Esophagus muscularis mucosa (tissue), 4 donors: ENCODE data around the gene INTS15. TPM values are rescaled to one million over a fixed set of nuclear protein-coding genes. Genes with fewer than 3 reads are reported as not detected.

Experiments used
- DNase-seq: peaks from one replicate; pipeline ENCODE4 v3.0.0-alpha.2; 2017; ENCODE audit errors: extremely low spot score
- H3K27ac ChIP-seq, 4 donors: fragments of 200-600 bp; sonication (generic); replicated peaks in 1 of 4; 1 replicate in 3 of 4; 2 replicates in 1 of 4; pipeline ENCODE4 v1.5.1; 2016 to 2019; ENCODE audit warnings: mild to moderate bottlenecking in 1 of 4
- H3K27me3 ChIP-seq, 4 donors: fragments of 200-600 bp; sonication (generic); one replicate each; pipeline versions ENCODE4 v1.5.1 to v1.6.0; 2016 to 2019
- H3K36me3 ChIP-seq, 4 donors: fragments of 200-600 bp; sonication (generic); one replicate each; pipeline ENCODE4 v1.5.1; 2016 to 2019
- H3K4me1 ChIP-seq, 4 donors: fragments of 200-600 bp; sonication (generic); one replicate each; pipeline ENCODE4 v1.5.1; 2016 to 2019
- H3K4me3 ChIP-seq, 4 donors: fragments of 200-600 bp; sonication (generic); 1 replicate in 2 of 4; 2 replicates in 2 of 4; pipeline ENCODE4 v1.5.1; 2016 to 2019; ENCODE audit warnings: mild to moderate bottlenecking in 4 of 4, moderate library complexity in 1 of 4
- H3K9me3 ChIP-seq, 4 donors: fragments of 200-600 bp; sonication (generic); 1 replicate in 3 of 4; 2 replicates in 1 of 4; pipeline ENCODE4 v1.5.1; 2016 to 2019
- CTCF ChIP-seq, 3 experiments: fragments of 200-600 bp in 2 of 3; fragments of 450-650 bp in 1 of 3; sonication (generic) in 2 of 3; IDR thresholded peaks; one replicate each; pipeline ENCODE4 v1.5.1; 2017 to 2019; ENCODE audit warnings: antibody characterized with exemption in 3 of 3, mild to moderate bottlenecking in 2 of 3, moderate library complexity in 1 of 3
- EP300 ChIP-seq: sonication (generic); formaldehyde crosslinking; IDR thresholded peaks from one replicate; pipeline ENCODE4 v1.6.1; 2017; ENCODE audit warnings: antibody characterized with exemption
- POLR2A ChIP-seq: fragments of 450-650 bp; IDR thresholded peaks from one replicate; pipeline ENCODE4 v1.6.1; 2017; ENCODE audit warnings: antibody characterized with exemption, moderate library complexity, mild to moderate bottlenecking, low read depth
- POLR2AphosphoS5 ChIP-seq, 2 donors: sonication (generic); formaldehyde crosslinking; IDR thresholded peaks; one replicate each; pipeline ENCODE4 v1.6.1; 2017; ENCODE audit warnings: antibody characterized with exemption in 2 of 2
- WGBS: methylation state at CpG from one replicate; pipeline ENCODE4 v1.1.5; 2018; 5-methylcytosine and 5-hydroxymethylcytosine counted together
- intact Hi-C: fragments of 100-400 bp; cut with DNase I; formaldehyde crosslinking; loops from one replicate; pipeline ENCODE4 v1.15.1; 2023
- total RNA-seq, 4 donors: library from RNA; depleted of rRNA; stranded (reverse); fragments of >200 nt; gene quantifications; one replicate each; pipeline versions ENCODE4 v1.1.0 to v1.2.1, GENCODE V29; 2016

The INTS15 gene
- total RNA-seq, 4 donors from 2014 or later: 22.5 to 38.9 (median 33.5) TPM

DNA sequence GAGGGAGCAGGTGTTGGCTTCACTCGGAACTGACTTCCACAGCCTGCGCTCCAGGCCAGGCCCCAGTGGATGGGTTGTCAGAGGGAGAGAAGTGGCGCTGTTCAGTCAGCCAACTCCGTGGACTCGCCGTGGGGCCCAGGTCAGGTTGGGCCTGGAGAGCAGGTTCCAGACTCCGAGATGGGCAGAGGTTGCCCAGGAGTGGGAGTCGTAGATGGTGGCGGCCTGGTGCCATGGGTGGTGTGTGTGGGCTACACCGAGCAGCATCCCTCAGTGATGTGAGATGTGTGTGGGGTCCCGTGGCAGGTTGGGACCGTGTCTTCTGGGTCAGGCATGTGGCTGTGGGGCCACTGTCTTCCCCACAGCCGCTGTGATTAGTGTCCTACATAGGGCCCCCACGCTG is 57.7 kb downstream of the INTS15 start:
- Histone ChIP-seq H3K36me3 (peaks cover 38 to 100% (median 96%) of the 10 kb centered on the region in 4 donors), H3K4me1 (no peaks in the 10 kb centered on the region), H3K9me3 (peaks cover 0 to 3% (median 0%) of the 10 kb centered on the region in 4 donors), H3K4me3 (no peak overlapping the region), H3K27ac (no peak overlapping the region), H3K27me3 (no peaks in the 10 kb centered on the region)
- no peak for DNase-seq
- no peak for TF ChIP-seq POLR2A
- TF ChIP-seq EP300: no peak
- TF ChIP-seq POLR2AphosphoS5 (IDR thresholded peaks at IDR 0.05): no peak
- intact Hi-C loops: no loop called here
- WGBS: 91% methylated on average over 6 of the region's 14 CpGs

GRCh38 chr7:6648066-6648814 is 58.4 kb downstream of the INTS15 start:
- Histone ChIP-seq H3K27ac (no peak overlapping the region), H3K4me1 (no peaks in the 10 kb centered on the region), H3K4me3 (no peak overlapping the region), H3K36me3 (peaks cover 45 to 100% (median 95%) of the 10 kb centered on the region in 4 donors), H3K27me3 (no peaks in the 10 kb centered on the region), H3K9me3 (peaks cover 0 to 3% (median 0%) of the 10 kb centered on the region in 4 donors)
- intact Hi-C loops: no loop called here
- WGBS: 86% methylated on average over 11 of the region's 17 CpGs
- TF ChIP-seq POLR2A (no peak), CTCF (IDR thresholded peaks at IDR 0.05) (no peak), POLR2AphosphoS5 (IDR thresholded peaks at IDR 0.05) (no peak), EP300 (no peak)
- no peak for DNase-seq

GRCh38 chr7:6648815-6649104 is 58.9 kb downstream of the INTS15 start:
- TF ChIP-seq POLR2A (no peak), POLR2AphosphoS5 (IDR thresholded peaks at IDR 0.05) (no peak), CTCF (IDR thresholded peaks at IDR 0.05) (no peak), EP300 (no peak)
- WGBS: 90% methylated on average over 3 of the region's 5 CpGs
- Histone ChIP-seq H3K27ac (no peak overlapping the region), H3K4me3 (no peak overlapping the region), H3K27me3 (no peaks in the 10 kb centered on the region), H3K36me3 (peaks cover 44 to 99% (median 93%) of the 10 kb centered on the region in 4 donors), H3K4me1 (no peaks in the 10 kb centered on the region), H3K9me3 (peaks cover 0 to 3% (median 0%) of the 10 kb centered on the region in 4 donors)
- intact Hi-C loops: no loop called here
- DNase-seq: no peak

- no peak for DNase-seq
- Histone ChIP-seq H3K4me1 (no peaks in the 10 kb centered on the region), H3K4me3 (no peak overlapping the region), H3K27me3 (no peaks in the 10 kb centered on the region), H3K9me3 (peaks cover 0 to 3% (median 0%) of the 10 kb centered on the region in 4 donors), H3K36me3 (peaks cover 44 to 99% (median 92%) of the 10 kb centered on the region in 4 donors), H3K27ac (no peak overlapping the region)
- TF ChIP-seq POLR2A (no peak), CTCF (IDR thresholded peaks at IDR 0.05) (no peak), POLR2AphosphoS5 (IDR thresholded peaks at IDR 0.05) (no peak), EP300 (no peak)
- intact Hi-C loops: no loop called here
- whole genome bisulfite sequencing: 82% methylated on average over 6 of the region's 13 CpGs
Observed at GRCh38 chr7:6649241-6649961, 59.6 kb downstream of the INTS15 start.

DNA sequence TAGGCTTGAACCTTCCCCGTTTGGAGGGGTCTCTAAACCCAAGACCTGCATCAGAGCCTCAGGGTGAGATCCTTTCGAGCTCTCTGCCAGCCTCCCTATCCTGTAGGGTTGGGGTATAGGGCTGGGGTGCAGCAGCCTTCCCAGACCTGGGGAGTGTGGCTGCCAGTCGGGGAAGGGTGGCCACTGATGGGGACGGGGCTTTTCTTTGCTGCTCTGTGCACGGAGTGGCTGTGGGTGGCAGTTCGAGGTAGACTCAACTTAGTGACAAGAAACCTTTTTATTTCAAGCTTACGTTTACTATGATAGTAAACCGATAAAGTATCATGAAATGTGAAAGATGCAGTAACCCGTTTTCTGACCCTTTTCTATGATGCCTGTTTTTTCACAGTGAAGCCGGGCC is 60.3 kb downstream of the INTS15 start:
- DNase-seq: no peak
- Histone ChIP-seq H3K4me3 (no peak overlapping the region), H3K27me3 (no peaks in the 10 kb centered on the region), H3K9me3 (peaks cover 0 to 3% (median 0%) of the 10 kb centered on the region in 4 donors), H3K36me3 (peaks cover 43 to 99% (median 92%) of the 10 kb centered on the region in 4 donors), H3K4me1 (no peaks in the 10 kb centered on the region), H3K27ac (no peak overlapping the region)
- TF ChIP-seq POLR2A: no peak
- no peak for TF ChIP-seq CTCF (IDR thresholded peaks at IDR 0.05)
- TF ChIP-seq EP300: no peak
- TF ChIP-seq POLR2AphosphoS5 (IDR thresholded peaks at IDR 0.05): no peak
- WGBS: 96% methylated on average over 10 of the region's 10 CpGs
- intact Hi-C loops: no loop called here
